SJSA1 (cell line): ENCODE results near the gene KRTAP6-2. TPM values are rescaled to one million over a fixed set of nuclear protein-coding genes. Genes with fewer than 3 reads are reported as not detected.

ENCODE experiments used
- DNase-seq, 2 experiments: peaks; one replicate each; pipeline ENCODE4 v3.0.0-alpha.2; 2015 to 2020; ENCODE audit warnings: low spot score in 2 of 2, low read depth in 1 of 2
- H3K27ac ChIP-seq: fragments of 250-450 bp; sonication (Bioruptor Pico); 2 replicates; pipeline ENCODE4 v1.5.1; 2020; ENCODE audit warnings: mild to moderate bottlenecking, moderate library complexity
- H3K27me3 ChIP-seq: fragments of 250-450 bp; sonication (Bioruptor Pico); replicated peaks from 2 replicates; pipeline ENCODE4 v1.5.1; 2020; ENCODE audit warnings: mild to moderate bottlenecking, moderate library complexity
- H3K36me3 ChIP-seq: fragments of 250-450 bp; sonication (Bioruptor Pico); 2 replicates; pipeline ENCODE4 v1.5.1; 2020; ENCODE audit warnings: mild to moderate bottlenecking
- H3K4me1 ChIP-seq: fragments of 250-450 bp; sonication (Bioruptor Pico); replicated peaks from 2 replicates; pipeline ENCODE4 v1.6.1; 2021; ENCODE audit warnings: mild to moderate bottlenecking
- H3K4me3 ChIP-seq: fragments of 250-450 bp; sonication (Bioruptor Pico); 2 replicates; pipeline ENCODE4 v1.5.1; 2020; ENCODE audit warnings: mild to moderate bottlenecking
- H3K9me3 ChIP-seq: fragments of 250-450 bp; sonication (Bioruptor Pico); replicated peaks from 2 replicates; pipeline ENCODE4 v1.5.1; 2020; ENCODE audit warnings: mild to moderate bottlenecking
- total RNA-seq: library from RNA; depleted of rRNA; stranded (reverse); fragments of >200 nt; shearing (Covaris generic); gene quantifications from 2 replicates; pipeline ENCODE4 v1.2.3, GENCODE V29; 2014

The KRTAP6-2 gene
- total RNA-seq, 1 experiment from 2014 or later = not detected

DNA sequence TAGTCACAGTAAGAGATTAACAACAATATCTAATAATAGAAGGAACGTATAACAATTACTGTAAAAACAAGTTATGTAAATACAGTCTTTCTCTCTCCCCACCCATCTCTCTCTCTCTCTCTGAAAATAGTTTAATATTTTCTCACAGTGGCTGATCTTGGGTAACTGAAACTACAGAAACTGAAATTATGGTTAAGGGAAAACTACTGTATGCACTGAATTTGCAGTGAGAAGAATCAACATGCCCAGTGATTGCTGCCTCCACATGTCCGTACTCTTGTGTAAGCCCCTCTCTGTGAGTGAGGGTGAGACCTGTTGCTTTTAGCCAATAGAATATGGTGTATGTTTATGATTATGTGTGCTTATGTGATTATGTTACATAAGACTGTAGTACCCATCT is 13.4 kb upstream of the KRTAP6-2 start:
- Histone ChIP-seq H3K4me1 (no peaks in the 10 kb centered on the region), H3K36me3 (no peaks in the 10 kb centered on the region)
- DNase-seq = no peak

DNA sequence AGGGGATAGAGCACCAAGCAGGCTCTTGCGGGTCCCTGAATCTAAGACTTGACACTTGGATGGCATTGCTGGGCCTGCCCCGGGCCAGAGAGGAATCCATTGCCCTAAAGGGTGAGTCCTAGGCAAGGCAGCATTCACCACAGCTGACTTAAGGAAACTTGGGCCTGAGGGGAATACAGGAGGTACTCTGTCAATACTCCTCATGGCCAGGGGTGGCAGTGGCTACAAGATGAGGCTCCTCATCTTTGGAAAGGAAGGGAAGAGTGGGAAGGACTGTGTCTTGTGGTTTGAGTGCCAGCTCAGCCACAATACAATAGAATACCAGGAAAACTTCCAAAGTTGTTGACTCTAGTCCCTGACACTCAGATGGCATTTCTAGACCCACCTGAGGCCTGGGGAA is 7.3 kb upstream of the KRTAP6-2 start:
- H3K36me3 ChIP-seq = no peaks in the 10 kb centered on the region
- H3K9me3 ChIP-seq = no peaks in the 10 kb centered on the region
- H3K4me1 ChIP-seq = no peaks in the 10 kb centered on the region
- DNase-seq = no peak
- H3K27me3 ChIP-seq = no peaks in the 10 kb centered on the region
- no peak overlapping the region for H3K4me3 ChIP-seq
- H3K27ac ChIP-seq = no peak overlapping the region

More for the DNA sequence above, 13.4 kb upstream of the KRTAP6-2 start:
- Histone ChIP-seq H3K4me3 (no peak overlapping the region), H3K27ac (no peak overlapping the region), H3K9me3 (no peaks in the 10 kb centered on the region), H3K27me3 (no peaks in the 10 kb centered on the region)

DNA sequence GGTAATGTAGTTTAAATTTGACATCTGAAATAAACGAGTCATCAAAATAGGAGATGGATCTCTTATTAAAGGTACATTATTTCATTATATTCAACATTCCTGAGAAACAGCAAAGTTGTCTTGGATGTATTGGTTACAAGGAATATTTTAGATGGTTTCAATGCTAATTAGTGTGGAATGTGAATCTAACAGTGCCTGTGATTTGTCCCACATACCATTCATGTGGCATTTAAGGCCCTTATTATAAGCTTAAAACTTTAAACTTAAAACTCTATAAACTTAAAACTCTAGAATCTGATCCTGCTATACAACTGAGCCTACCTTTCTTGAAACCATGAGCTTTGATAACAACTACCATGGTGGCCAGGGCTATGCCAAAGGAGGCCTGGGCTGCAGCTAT is 2.1 kb upstream of the KRTAP6-2 start, which contains the start of gene KRTAP22-1:
Gene KRTAP22-1 (plus strand): TSS at position 301 of the 400 bp plus-strand sequence.
- DNase-seq = no peak
- H3K9me3 ChIP-seq = no peaks in the 10 kb centered on the region
- no peak within 1 kb of the TSS for H3K4me3 ChIP-seq
- no peaks in the 10 kb centered on the region for H3K27me3 ChIP-seq
- no peaks in the 10 kb centered on the region for H3K36me3 ChIP-seq
- no peak within 1 kb of the TSS for H3K27ac ChIP-seq
- no peaks in the 10 kb centered on the region for H3K4me1 ChIP-seq

DNA sequence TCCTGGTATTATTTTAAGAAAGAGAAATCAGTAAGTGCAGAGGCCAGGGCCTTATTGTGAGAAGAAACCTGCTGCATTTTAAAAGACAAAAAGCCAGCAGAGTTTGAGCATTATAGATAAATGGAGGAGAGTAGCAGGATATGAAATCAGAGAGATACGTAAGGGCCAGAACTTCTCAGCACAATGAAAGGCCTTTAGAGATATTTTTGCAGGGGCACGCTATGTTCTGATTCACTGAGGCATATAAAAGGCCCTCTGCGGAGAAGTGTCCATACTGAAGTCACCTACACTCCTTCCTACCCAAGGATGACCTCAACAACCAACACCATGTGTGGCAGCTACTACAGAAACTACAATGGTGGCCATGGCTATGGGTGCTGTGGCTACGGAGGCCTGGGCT is 6.6 kb downstream of the KRTAP6-2 start, which contains the start of gene KRTAP6-3:
Gene KRTAP6-3 (plus strand): TSS at position 301 of the 400 bp plus-strand sequence. CDS start 6 bp downstream, at position 307.
- no peaks in the 10 kb centered on the region for H3K9me3 ChIP-seq
- no peaks in the 10 kb centered on the region for H3K27me3 ChIP-seq
- no peaks in the 10 kb centered on the region for H3K36me3 ChIP-seq
- H3K4me3 ChIP-seq = no peak within 1 kb of the TSS
- DNase-seq = no peak
- no peak within 1 kb of the TSS for H3K27ac ChIP-seq
- H3K4me1 ChIP-seq = no peaks in the 10 kb centered on the region

DNA sequence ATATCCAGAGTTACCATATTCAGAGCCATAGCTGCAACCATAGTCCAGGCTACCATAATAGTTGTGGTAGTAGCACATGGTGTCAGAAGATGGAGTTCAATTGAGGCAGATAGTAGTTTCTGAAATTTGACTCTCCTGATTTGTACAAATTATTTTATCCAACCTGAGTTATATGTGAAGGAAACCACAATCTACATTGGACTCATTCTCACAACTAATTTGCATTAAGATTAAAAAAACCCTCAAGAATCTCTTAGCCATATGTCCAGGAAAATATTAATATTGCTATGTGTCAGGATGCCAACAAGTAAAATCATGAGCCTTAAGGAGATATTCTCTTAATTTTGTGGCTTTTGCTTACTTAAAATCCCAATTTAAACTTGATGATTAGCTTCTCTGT is 8.4 kb downstream of the KRTAP6-2 start, which contains the start of gene KRTAP22-2:
Gene KRTAP22-2 (minus strand): TSS at position 101 of the 400 bp plus-strand sequence.
- Histone ChIP-seq H3K27ac (no peak within 1 kb of the TSS), H3K4me1 (no peaks in the 10 kb centered on the region), H3K9me3 (no peaks in the 10 kb centered on the region), H3K36me3 (no peaks in the 10 kb centered on the region), H3K4me3 (no peak within 1 kb of the TSS), H3K27me3 (no peaks in the 10 kb centered on the region)
- no peak for DNase-seq

DNA sequence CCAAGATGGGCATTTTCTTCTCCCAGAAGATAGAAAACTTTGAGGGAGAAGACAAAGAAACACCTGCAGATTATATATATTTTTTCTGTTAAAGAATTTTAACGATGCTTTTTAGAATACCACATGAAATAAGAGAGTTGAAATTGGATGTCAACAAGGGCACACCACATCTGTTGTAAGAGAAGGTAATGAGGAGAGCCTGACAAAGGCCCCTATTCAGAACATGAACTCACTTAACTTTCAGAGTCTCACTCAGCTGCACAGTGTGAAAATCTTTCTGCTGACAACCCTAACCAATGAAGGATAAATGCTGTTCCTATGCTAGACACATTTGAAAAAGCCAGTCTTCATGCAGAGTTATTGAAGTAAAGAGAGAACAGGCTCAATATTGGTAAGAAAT is 15.8 kb downstream of the KRTAP6-2 start:
- no peaks in the 10 kb centered on the region for H3K27me3 ChIP-seq
- H3K4me1 ChIP-seq = no peaks in the 10 kb centered on the region
- H3K9me3 ChIP-seq = no peaks in the 10 kb centered on the region
- no peaks in the 10 kb centered on the region for H3K36me3 ChIP-seq
- no peak overlapping the region for H3K4me3 ChIP-seq
- DNase-seq = no peak
- no peak overlapping the region for H3K27ac ChIP-seq

DNA sequence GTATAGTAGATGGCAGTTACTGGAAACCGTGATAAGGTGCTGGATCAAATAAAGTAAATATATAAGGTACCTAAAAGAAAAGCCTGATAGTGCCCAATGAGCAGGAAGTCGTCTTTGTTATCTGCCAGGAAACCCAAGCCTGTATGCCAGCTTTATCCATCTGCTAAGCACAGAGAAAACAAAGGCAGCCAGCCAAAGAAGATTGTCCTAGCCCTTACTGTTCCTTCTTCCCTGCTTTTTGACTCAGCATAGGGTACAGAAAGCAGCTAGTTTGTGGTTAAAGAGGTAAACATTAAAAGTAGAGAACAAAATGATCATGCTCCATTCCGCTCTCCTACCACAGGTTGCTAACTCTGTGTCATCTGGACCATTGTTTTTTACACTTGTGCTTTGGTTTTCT is 18.6 kb downstream of the KRTAP6-2 start:
- Histone ChIP-seq H3K4me3 (no peak overlapping the region), H3K36me3 (no peaks in the 10 kb centered on the region), H3K4me1 (no peaks in the 10 kb centered on the region), H3K27ac (no peak overlapping the region), H3K9me3 (no peaks in the 10 kb centered on the region), H3K27me3 (no peaks in the 10 kb centered on the region)
- no peak for DNase-seq

DNA sequence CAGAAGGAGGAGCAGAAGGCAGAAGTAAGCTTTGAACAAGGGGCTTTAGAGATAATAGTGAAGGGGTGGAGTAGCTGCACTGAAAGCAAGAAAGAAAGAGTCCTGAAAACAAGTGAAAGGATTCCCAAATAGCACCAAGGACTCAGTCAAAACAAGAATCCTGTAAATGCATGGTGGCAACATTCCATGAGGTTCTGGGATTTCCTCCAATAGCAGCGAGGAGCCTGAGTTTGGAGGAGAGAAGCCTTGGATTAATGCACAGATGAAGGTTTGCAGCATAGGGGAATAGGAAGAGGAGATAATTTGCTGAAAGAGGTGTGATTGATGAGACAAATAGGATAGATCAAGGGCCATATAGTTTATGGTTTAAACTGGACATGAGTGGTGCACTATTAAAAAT is 19.4 kb downstream of the KRTAP6-2 start:
- Histone ChIP-seq H3K36me3 (no peaks in the 10 kb centered on the region), H3K4me1 (no peaks in the 10 kb centered on the region), H3K9me3 (no peaks in the 10 kb centered on the region), H3K27me3 (no peaks in the 10 kb centered on the region), H3K27ac (no peak overlapping the region), H3K4me3 (no peak overlapping the region)
- DNase-seq = no peak

DNA sequence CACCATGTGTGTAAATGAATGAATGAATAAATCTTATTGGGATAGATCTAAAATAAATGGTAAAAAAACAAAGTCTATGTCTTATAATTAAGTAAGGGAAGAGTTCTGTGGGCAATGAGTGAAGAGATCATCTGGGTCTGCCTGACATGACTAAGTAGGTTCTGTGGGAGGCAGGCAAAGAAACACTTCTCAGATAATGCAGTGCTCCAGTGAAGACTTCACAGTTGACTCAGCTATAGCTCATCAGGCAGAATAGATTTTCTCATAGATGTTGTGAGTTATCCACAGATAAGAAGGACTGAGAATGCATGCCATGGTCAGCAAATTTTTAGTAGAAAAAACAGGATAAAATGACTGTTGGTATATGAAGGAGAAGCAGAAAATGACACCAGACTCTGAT is 20.9 kb downstream of the KRTAP6-2 start:
- Histone ChIP-seq H3K4me1 (no peaks in the 10 kb centered on the region), H3K4me3 (no peak overlapping the region), H3K36me3 (no peaks in the 10 kb centered on the region), H3K27me3 (no peaks in the 10 kb centered on the region), H3K9me3 (no peaks in the 10 kb centered on the region), H3K27ac (no peak overlapping the region)
- no peak for DNase-seq

DNA sequence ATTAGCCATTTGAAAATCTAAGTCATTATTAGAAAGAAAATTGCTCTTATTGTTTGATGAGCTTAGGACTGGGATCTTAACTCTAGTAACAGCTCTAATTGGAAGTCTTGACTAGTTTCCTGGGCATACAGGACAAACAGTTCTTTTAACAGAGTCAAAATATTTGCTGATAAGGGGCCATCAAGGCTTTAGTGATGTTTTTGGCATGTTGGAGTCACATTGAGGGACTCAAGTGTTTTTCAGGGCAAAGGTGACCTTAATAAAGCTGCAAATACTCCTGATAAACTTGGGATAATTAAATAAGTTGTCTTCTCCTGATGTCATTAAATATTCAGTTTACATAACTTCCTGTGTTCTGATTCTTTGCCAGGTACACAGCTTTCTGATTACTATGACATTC is 31.1 kb downstream of the KRTAP6-2 start:
- no peaks in the 10 kb centered on the region for H3K36me3 ChIP-seq
- DNase-seq = no peak
- H3K4me1 ChIP-seq = no peaks in the 10 kb centered on the region
- H3K27me3 ChIP-seq = no peaks in the 10 kb centered on the region
- no peak overlapping the region for H3K4me3 ChIP-seq
- no peak overlapping the region for H3K27ac ChIP-seq
- no peaks in the 10 kb centered on the region for H3K9me3 ChIP-seq

DNA sequence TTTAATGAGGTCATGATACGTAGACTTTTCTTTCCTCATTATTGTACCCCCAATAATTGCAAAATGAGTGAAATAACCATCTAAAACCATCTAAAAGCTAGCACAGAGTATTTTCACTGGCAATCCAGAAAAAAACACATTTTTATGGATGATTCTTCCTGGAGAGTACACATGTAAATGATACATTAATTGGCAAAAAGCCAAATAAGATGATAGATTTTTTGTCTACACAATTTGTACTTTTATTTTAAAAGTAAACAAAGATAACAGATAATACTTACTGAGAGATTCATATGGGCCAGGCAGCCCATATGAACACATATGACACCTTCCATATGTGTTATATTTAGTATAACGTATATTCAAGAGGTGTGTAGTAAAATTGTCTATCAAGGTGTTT is 35.1 kb downstream of the KRTAP6-2 start:
- DNase-seq = no peak
- Histone ChIP-seq H3K4me3 (no peak overlapping the region), H3K4me1 (no peaks in the 10 kb centered on the region), H3K27ac (no peak overlapping the region), H3K27me3 (no peaks in the 10 kb centered on the region), H3K36me3 (no peaks in the 10 kb centered on the region), H3K9me3 (no peaks in the 10 kb centered on the region)

DNA sequence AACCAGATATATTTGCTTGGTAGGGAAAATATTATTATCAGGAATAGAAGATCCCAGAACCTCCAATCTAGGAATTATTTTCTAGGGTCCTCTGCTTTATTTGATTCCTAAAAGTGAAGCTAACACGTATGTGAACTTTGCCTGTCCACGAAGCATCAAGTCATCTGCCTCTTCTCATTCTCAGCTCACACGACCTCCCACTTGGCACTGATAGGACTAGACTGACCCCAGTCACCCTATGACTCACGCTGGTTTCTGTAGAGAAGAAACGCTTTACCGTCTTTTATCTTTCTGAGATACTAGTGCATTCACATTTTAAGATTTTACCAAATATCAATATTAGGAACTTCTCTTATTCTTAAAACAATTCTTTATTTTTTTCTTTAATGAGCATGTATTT is 35.6 kb downstream of the KRTAP6-2 start:
- H3K36me3 ChIP-seq = no peaks in the 10 kb centered on the region
- H3K4me3 ChIP-seq = no peak overlapping the region
- H3K4me1 ChIP-seq = no peaks in the 10 kb centered on the region
- H3K9me3 ChIP-seq = no peaks in the 10 kb centered on the region
- no peaks in the 10 kb centered on the region for H3K27me3 ChIP-seq
- DNase-seq = no peak
- H3K27ac ChIP-seq = no peak overlapping the region

DNA sequence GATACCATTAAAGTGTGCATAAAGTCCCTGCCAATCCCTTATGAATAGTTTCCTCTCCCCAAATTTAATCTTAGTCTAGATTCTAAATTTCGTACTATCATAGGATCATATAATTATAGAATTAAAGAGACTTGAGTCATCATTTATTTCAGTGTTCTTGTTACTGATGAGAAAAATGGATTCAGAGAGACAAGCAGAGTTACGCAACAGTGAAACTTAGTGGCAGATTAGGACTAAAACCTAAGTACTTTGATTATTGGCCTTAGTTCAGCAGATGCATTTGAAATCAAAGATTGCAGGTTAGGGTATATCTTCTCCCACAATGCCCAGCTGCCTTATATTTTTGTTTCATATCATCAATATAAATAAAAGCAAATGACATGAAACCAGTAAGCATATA is 36.7 kb downstream of the KRTAP6-2 start:
- Histone ChIP-seq H3K4me1 (no peaks in the 10 kb centered on the region), H3K27me3 (no peaks in the 10 kb centered on the region), H3K4me3 (no peak overlapping the region), H3K9me3 (no peaks in the 10 kb centered on the region), H3K36me3 (no peaks in the 10 kb centered on the region), H3K27ac (no peak overlapping the region)
- no peak for DNase-seq

DNA sequence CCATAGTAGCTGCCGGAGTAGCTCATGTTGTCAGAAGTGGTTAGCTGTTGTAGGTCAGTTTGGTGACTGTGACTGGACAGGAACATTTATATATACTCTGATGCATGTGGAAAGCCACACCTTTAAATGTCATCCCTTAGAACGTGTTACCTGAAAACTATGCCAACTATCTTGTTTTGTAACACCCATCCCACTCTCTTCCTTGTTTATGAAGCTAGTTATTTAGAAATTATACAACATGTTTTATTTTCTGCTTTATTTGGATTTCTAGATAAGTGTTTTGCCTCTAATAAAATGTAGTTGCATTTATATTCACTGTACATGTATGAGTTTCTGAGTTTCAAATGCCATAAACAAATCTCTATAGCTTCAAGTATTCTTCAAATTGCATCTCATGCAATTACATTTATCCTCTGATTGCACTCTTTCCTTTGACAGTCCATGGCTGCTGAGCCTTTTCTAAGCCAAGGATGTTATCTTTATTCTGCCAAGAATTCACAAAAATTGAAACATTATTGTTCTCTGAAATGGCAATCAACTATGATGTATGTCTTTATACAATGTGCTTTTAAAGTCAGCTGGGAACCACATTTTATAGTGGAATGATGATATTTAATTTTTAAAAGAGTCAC is 37.3 kb downstream of the KRTAP6-2 start, which contains the start of gene KRTAP19-7:
Gene KRTAP19-7 (minus strand): TSS at position 51 of the 632 bp plus-strand sequence. CDS start 25 bp downstream, at position 26.
- Histone ChIP-seq H3K4me1 (no peaks in the 10 kb centered on the region), H3K4me3 (no peak within 1 kb of the TSS), H3K9me3 (no peaks in the 10 kb centered on the region)

DNA sequence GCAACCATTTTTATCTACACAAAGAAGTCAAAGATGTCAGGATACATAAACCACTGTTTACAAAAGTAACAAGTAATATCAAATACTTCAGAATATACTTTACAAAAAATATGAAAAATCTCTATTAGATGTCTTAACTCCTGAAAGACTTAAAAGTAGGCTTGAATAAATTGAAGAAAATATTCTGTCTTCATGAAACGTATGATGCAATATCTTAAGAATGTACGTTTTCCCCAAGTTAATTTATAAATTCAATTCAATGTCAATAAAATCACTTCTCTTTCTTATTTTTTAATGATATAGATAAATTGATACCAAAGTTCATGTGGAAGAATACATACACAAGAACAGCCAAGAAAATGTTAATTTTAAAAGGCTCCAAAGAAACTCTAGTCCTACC is 43.6 kb downstream of the KRTAP6-2 start:
- DNase-seq = no peak
- Histone ChIP-seq H3K27me3 (no peaks in the 10 kb centered on the region), H3K4me3 (no peak overlapping the region), H3K4me1 (no peaks in the 10 kb centered on the region), H3K9me3 (no peaks in the 10 kb centered on the region), H3K36me3 (no peaks in the 10 kb centered on the region), H3K27ac (no peak overlapping the region)

More for the DNA sequence above, 37.3 kb downstream of the KRTAP6-2 start, which contains the start of gene KRTAP19-7:
- Histone ChIP-seq H3K27me3 (no peaks in the 10 kb centered on the region), H3K36me3 (no peaks in the 10 kb centered on the region), H3K27ac (no peak within 1 kb of the TSS)
- DNase-seq = no peak
